Left renal pelvis (tissue), 4 donors: ENCODE measurements around the gene FANCC. TPM values are rescaled to one million over a fixed set of nuclear protein-coding genes. Genes with fewer than 3 reads are reported as not detected.
"Not testable (repeated sequence)": the region's sequence is repeated elsewhere in the genome, so short reads cannot be mapped to it uniquely, and the experiment has no call there.

Experiments
- DNase-seq, 4 donors: peaks; one replicate each; pipeline ENCODE4 v3.0.0-alpha.2; 2013; ENCODE audit warnings: low read depth in 4 of 4, low spot score in 3 of 4
- polyA plus RNA-seq, 4 donors: library from polyadenylated mRNA; unstranded; fragments of 120-200 nt; gene quantifications; one replicate each; pipeline ENCODE4 v1.2.1, GENCODE V29; 2013; ENCODE audit not compliant: insufficient read length in 4 of 4

FANCC gene
- polyA plus RNA-seq, 4 donors = 13.4 to 25.0 (median 22.4) TPM

GRCh38 chr9:95246547-95246946 lies 71.0 kb downstream of the FANCC start:
- no peak for DNase-seq

- no peak for DNase-seq
Measured at GRCh38 chr9:95242613-95243012, 74.9 kb downstream of the FANCC start.

DNA sequence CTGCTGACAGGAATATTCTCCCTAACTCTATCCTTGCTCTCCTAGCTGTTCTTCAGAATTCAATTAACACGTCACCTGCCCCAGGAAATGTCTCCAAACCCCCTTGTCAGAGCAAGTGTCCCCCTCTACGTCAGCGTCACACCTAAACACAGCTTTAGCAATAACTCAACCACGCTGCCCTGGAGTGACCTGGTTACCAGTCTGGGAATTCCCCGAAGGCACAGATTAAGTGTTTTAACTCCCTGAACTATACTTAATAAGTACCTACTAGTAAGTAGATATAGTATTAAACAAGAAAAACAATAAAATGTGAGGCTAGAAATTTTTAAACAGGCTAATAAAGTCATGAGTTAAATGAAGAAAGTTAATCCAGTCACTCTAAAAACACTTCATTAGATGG lies 78.4 kb downstream of the FANCC start:
- no peak for DNase-seq

GRCh38 chr9:95237336-95237735 lies 80.2 kb downstream of the FANCC start:
- no peak for DNase-seq

DNA sequence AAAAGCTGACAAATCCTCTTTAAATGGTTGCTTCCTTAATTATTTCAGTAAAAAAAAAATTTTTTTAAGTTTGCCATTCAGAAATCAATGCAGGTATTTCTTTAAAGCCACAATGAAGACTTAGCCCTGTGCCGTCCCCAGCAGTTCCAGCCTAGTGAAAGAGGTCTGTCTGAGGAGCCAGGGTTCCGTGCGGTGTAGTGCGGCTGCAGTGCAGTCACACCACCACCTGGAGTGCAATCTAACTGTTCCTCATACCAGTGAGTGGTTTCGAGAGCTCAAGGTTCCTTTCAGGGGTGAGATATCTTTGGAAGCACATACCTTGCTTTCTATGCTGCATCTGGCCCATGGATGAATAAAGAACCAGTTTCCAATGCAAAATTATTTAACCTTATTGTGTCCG lies 87.5 kb downstream of the FANCC start:
- no peak for DNase-seq

DNA sequence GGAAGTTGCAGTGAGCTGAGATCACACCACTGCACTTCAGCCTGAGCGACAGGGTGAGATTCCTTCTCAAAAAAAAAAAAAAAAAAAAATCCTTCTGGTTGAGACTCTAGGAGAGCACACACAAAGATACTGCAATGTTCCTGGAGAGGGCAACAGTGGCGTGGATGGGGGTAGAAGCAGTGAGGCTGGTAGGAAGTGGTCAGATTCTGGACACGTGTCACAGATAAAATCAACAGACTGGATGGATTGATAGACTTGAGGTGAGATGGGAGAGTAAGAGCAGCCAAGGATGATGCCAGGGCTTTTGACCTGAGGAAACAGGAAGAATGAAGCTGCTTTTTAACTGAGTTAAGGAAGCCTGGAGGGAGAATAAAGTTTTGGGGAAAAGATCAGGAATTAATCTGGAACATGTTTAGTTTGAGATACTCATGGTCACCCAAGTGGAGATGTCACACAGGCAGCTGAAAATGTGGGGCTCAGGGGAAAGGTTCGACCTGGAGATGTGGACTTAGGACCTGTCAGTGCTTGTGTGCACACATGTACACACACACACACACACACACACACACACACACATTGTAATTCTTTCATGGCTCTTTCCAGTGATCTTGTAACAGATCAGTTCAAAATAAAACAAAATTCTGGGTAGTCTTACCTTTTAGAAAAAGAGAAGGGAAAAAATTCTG lies 88.1 kb downstream of the FANCC start:
- DNase-seq = no peak

GRCh38 chr9:95226921-95227320 lies 90.6 kb downstream of the FANCC start:
- DNase-seq = no peak

GRCh38 chr9:95225726-95226106 lies 91.8 kb downstream of the FANCC start:
- DNase-seq = no peak

- DNase-seq = no peak
Measured at GRCh38 chr9:95225076-95225725, 92.3 kb downstream of the FANCC start.

- no peak for DNase-seq
Measured at GRCh38 chr9:95224376-95225019, 93.0 kb downstream of the FANCC start.

DNA sequence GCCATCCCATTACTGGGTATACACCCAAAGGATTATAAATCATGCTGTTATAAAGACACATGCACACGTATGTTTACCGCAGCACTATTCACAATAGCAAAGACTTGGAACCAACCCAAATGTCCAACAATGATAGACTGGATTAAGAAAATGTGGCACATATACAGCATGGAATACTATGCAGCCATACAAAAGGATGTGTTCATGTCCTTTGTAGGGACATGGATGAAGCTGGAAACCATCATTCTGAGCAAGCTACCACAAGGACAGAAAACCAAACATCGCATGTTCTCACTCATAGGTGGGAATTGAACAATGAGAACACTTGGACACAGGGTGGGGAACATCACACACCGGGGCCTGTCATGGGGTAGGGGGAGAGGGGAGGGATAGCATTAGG lies 97.2 kb downstream of the FANCC start:
- not testable (repeated sequence) for DNase-seq

DNA sequence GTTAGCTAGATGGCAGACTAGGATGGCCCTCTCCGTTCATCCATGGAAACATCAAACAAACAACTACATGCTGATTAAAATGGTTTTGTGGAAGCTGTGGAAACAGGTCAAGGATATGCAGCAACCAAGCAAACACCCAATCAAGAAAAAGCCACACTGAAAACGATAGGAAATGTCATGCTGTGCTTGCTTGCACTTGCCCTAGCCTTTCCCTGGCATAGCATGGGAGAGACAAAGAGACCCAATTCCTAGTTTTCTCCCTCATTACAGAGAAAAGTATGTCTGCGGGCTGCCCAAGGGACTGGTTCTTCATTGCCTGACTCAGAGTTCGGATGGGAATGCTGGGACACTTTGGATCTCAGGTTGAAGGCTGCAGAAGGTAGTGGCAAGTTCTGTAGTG lies 98.7 kb downstream of the FANCC start:
- DNase-seq = no peak

- DNase-seq = no peak
Measured at GRCh38 chr9:95217936-95218335, 99.6 kb downstream of the FANCC start.

DNA sequence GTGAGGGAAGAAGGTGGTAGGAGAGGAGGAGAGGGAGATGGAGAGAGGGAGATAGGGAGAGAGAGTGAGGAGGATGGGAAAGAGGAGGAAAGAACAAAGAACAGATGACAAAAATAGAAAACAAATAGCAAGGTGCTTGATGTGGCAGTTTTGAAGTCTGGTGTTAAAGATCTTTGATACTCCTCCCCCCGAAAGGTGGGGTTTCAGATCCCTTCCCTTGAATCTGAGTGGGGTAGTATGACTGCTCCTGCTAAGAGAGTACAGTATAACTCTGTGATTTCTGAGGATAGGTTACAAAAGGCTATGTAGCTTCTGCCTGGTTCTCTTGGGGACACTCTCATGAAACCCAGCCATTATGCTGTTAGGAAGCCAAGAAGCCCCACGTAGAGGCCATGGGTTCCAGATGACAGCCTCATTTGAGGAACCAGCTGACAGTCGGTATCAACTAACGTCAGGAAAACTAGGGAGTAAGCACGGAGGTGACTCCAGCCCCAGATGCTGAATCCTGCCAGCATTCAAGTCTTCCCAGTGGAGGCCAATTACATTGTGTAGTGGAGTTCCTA lies 102.1 kb downstream of the FANCC start:
- no peak for DNase-seq

DNA sequence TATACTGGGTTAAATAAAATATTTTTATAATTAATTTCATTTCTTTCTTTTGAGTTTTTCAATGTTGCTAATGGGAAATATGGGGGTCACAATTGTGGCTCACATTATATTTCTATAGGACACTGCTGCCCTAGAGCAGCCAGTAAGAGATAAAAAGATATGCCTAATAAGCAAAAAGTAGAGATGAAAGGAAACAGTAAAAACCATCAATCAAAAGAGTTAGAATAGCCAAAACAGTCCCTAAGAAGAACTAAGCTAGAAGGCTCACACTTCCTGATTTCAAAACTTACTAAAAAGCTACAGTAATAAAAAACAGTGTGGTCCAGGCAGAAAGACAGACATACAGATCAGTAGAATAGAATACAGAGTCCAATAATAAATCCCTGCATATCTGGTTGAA lies 104.4 kb downstream of the FANCC start:
- no peak for DNase-seq

DNA sequence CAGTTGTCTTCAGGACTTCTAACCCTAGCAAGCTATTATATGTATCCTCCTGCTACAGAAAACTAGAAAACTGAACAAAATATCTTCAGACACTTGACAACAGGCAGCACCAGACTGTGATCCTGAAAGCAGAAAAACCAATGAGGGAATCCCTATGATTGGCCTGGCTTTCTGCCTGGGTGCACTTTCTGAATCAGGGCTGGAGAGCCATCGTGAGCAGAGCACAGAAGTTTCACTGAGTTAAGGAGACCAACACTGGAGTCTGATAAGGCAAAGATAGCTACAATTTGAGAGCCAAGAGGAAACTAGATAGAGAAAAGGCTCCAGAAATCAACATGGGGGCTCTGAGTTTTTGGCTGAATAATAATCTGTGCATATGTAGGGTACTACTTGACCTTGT lies 106.5 kb downstream of the FANCC start:
- no peak for DNase-seq

DNA sequence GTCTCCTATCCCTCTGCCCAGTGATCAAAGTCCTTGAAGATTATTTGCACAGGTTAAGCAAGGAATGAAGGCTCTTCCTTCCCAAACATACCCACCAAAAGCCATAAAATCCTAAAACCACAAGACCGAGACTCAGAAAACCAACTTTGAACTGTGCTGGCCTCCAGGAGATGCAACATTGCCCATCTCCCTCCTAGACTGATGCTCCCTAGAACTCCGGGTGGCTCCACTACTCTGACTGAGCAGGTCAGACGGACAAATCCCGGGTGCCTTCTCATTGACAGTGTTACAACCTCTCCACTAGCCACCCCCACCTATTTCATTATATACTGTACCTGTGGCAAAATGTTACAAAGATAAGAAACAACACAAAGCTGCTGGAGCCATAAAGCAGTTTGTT lies 110.1 kb downstream of the FANCC start:
- DNase-seq = no peak

- no peak for DNase-seq
Measured at GRCh38 chr9:95206143-95206542, 111.4 kb downstream of the FANCC start.

GRCh38 chr9:95204710-95205109 lies 112.8 kb downstream of the FANCC start:
- DNase-seq = no peak

DNA sequence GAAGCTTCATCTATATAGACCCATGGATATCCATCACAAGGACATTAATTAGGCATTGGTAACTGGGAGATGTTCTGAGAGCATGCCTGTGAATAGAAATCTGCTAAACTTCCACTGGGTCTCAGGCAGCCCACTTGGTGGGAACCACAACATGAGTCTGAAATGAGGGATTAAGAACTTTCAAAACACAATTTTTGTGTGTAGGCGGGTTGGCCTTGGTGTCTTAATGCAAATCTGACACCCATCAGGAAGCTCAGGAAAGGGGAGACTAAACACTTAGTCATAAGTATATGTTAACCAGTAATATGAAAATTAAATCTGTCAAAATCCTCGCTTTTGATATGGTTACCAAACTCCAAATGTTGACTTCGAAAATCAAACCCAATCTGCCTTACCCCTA lies 113.2 kb downstream of the FANCC start:
- DNase-seq = no peak

GRCh38 chr9:95203019-95203418 lies 114.5 kb downstream of the FANCC start:
- not testable (repeated sequence) for DNase-seq
